Measurements from ENCODE around the gene HSD17B10. TPM values are rescaled to one million over a fixed set of nuclear protein-coding genes. Genes with fewer than 3 reads are reported as not detected.
"Not testable (repeated sequence)": the region's sequence is repeated elsewhere in the genome, so short reads cannot be mapped to it uniquely, and the experiment has no call there.

HSD17B10 gene
- total and polyA plus RNA-seq, 8 donors = 66.7 to 85.3 (median 77.4) TPM

DNA sequence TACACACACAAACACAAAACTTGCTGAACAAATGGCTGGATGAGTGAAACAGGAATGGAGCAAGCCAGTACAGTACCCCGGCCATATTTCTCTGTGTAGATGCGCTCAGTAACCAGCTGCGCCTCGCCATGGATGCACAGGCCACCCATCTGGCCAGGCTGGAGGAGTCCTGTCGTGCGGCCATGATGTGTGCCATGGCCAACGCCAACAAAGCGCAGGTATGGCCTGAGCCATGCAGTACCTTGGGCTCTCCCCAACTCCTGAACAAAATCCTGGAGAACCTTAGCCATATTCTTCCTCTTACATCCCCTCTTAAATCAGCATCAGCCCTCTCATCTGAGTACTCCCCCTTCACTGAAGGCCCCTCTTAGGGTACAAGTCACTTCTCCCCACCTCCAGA, 4.4 kb downstream of the HSD17B10 start:
- no peaks in the 10 kb centered on the region for H3K27me3 ChIP-seq
- TF ChIP-seq, protein P1, sequence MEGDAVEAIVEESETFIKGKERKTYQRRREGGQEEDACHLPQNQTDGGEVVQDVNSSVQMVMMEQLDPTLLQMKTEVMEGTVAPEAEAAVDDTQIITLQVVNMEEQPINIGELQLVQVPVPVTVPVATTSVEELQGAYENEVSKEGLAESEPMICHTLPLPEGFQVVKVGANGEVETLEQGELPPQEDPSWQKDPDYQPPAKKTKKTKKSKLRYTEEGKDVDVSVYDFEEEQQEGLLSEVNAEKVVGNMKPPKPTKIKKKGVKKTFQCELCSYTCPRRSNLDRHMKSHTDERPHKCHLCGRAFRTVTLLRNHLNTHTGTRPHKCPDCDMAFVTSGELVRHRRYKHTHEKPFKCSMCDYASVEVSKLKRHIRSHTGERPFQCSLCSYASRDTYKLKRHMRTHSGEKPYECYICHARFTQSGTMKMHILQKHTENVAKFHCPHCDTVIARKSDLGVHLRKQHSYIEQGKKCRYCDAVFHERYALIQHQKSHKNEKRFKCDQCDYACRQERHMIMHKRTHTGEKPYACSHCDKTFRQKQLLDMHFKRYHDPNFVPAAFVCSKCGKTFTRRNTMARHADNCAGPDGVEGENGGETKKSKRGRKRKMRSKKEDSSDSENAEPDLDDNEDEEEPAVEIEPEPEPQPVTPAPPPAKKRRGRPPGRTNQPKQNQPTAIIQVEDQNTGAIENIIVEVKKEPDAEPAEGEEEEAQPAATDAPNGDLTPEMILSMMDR (IDR thresholded peaks at IDR 0.05) = no peak

DNA sequence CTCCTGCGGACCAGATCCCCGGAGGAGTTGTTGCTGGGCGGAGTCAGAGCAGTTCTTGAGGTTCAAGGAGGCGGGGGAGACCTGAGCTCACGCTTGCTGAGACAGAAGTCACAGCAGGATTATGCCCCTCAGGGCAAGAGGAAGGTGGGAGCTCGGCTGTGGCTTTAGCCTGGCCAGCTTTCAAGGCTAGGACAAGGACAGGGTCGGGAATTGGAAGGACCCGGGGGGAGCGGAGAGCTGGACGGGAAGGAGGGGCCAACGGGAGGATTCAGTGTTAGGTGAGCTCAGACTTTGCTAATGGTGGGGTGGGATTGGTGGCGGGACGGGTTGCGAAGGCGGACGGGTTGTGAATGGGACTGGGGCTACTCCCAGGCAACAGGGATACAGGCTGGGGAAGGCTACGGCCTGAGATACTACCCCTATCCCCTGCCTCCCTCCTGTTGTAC, 11.3 kb downstream of the HSD17B10 start, which contains the start of gene RIBC1:
Gene RIBC1, plus strand, starts transcription at position 13 of the 446 bp plus-strand sequence. CDS start 3,404 bp downstream, outside the sequence.
- Histone ChIP-seq H3K4me1 (peaks cover 9 to 19% of the 10 kb centered on the region in 2 donors), H3K27ac (peak within 1 kb of the TSS; percentile 87 to 90), H3K4me3 (peak within 1 kb of the TSS; percentile 57 to 81), H3K27me3 (no peaks in the 10 kb centered on the region), H3K9me3 (no peaks in the 10 kb centered on the region), H3K36me3 (peaks cover 0 to under 1% of the 10 kb centered on the region in 2 donors)
- DNase-seq = no peak
- peak; percentile 27 for ATAC-seq
- TF ChIP-seq, protein P1 (IDR thresholded peaks at IDR 0.05) = no peak
- intact Hi-C loops (cut with DNase I) = no loop called here

More for the DNA sequence above, 4.4 kb downstream of the HSD17B10 start:
- H3K36me3 ChIP-seq = peaks cover 0 to 30% of the 10 kb centered on the region in 2 donors
- no peak overlapping the region for H3K4me3 ChIP-seq
- H3K4me1 ChIP-seq = peaks cover 0 to 5% of the 10 kb centered on the region in 2 donors
- no peak for ATAC-seq
- no peak overlapping the region for H3K27ac ChIP-seq
- intact Hi-C loops (cut with DNase I) = loop anchor here in 1 of 2 donors (10.0 kb wide), 1 partner anchor 115 kb away; no protein-coding TSS in a partner anchor
- no peak for DNase-seq
- no peaks in the 10 kb centered on the region for H3K9me3 ChIP-seq

DNA sequence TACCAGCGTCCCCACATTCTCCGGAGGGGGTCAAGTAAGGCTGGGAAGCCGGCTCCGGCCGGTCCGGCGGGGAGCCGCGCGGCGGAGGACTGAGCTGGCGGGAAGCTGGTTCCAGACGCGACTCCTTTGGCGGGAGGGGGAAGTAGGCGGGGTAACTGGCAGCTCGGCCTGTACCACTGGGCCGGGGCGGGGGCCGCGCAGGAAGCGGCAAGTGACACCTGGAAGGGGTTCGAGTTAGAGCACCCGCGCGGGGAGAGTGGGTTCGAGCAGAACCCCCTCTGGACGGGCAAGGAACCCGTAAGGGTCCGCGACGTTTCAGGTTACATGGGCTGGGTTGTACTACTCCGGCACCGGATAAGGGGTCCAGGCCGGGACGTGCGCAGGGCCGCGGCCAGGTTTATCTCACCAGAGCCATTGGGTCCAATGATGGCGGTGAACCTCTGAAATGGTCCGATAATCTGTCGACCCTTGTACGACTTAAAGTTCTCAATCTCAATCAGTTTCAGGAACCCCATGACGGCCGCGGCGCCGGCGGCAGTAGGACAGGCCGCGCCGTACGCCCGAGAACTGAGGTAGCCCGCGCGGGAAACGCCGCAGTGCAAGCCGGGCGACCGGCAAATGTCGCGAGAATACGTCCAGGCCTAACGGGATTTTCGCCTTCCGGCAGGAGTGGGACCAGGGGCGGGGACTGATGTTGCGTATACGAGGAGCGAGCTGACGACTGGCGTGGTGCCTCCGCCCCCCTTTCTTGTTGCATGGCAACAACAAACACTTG, 11.9 kb downstream of the HSD17B10 start, which contains the start of gene SMC1A:
Gene SMC1A, minus strand, starts transcription at position 569 of the 775 bp plus-strand sequence. Its CDS starts 54 bp downstream, at position 515.
- no peaks in the 10 kb centered on the region for H3K36me3 ChIP-seq
- DNase-seq (peak; percentile 96 to 99 (median 98)), ATAC-seq (peak; percentile 93)
- H3K4me3 ChIP-seq = peak within 1 kb of the TSS; percentile 57 to 81
- peaks cover 9 to 19% of the 10 kb centered on the region in 2 donors for H3K4me1 ChIP-seq
- no peaks in the 10 kb centered on the region for H3K27me3 ChIP-seq
- H3K9me3 ChIP-seq = no peaks in the 10 kb centered on the region
- H3K27ac ChIP-seq = peak within 1 kb of the TSS; percentile 87 to 90
- intact Hi-C loops (cut with DNase I) = no loop called here
- TF ChIP-seq, protein P1 (IDR thresholded peaks at IDR 0.05) = no peak

DNA sequence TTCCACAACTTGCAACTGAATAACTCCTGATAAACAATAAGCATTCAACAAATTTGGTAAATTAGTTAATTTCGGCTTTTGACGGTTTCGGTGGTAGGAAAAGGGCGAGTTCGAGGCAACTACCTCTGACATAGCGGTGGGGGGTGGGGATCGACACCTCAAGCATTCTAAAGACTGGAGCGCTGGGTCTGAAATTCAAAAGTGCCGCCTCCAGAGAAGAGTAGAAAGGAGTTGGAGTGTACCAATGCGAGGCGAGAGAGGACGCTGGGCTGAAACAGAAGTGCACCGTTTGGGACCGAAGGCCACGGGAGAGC, 12.4 kb downstream of the HSD17B10 start:
- intact Hi-C loops (cut with DNase I) = no loop called here
- Histone ChIP-seq H3K27me3 (no peaks in the 10 kb centered on the region), H3K36me3 (no peaks in the 10 kb centered on the region), H3K4me1 (peaks cover 9 to 19% of the 10 kb centered on the region in 2 donors), H3K9me3 (no peaks in the 10 kb centered on the region), H3K27ac (peak overlapping the region; percentile 87 to 90), H3K4me3 (peak overlapping the region; percentile 57 to 81)
- TF ChIP-seq, protein P1 (IDR thresholded peaks at IDR 0.05) = no peak
- DNase-seq (no peak), ATAC-seq (peak; percentile 41)

DNA sequence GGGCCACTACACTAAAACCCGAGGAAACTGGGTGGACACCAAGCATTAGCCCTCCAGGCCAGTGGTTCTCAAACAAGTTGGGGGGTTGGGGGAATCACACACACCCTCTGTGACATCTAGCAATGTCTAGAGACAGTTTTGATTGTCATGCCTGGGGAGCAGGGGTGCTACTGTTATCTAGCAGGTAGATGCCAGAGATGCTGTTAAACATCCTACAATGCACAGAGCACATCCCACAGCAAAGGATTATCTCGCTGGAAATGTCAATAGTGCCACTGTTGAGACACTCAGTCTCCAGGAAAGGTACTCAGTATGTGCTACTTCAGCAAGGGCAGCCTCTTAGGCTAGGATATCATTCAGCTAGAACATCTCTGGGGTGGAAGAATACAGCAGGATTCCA, 13.0 kb downstream of the HSD17B10 start:
- DNase-seq (no peak), ATAC-seq (no peak)
- Histone ChIP-seq H3K36me3 (no peaks in the 10 kb centered on the region), H3K27ac (no peak overlapping the region), H3K4me1 (peaks cover 9 to 19% of the 10 kb centered on the region in 2 donors), H3K9me3 (no peaks in the 10 kb centered on the region), H3K27me3 (no peaks in the 10 kb centered on the region), H3K4me3 (peak overlapping the region; percentile 57 to 81)
- TF ChIP-seq, protein P1 (IDR thresholded peaks at IDR 0.05) = no peak
- intact Hi-C loops (cut with DNase I) = no loop called here

DNA sequence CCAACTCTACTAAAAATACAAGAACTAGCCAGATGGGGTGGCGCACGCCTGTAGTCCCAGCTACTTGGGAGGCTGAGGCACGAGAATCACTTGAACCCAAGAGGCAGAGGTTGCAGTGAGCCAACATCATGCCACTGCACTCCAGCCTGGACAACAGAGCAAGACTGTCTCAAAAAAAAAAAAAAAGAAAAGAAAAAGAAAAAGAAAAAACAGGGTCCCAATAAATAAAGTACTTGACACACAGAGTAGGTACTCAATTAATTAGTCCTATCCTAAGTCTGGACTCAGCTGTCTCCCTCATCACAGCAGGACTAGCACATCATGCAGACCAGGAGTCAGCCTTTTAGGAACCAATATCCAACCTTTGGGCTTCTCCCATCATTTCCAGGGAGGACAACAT, 13.8 kb downstream of the HSD17B10 start:
- H3K27me3 ChIP-seq; H3K36me3 ChIP-seq; H3K27ac ChIP-seq; H3K9me3 ChIP-seq; H3K4me3 ChIP-seq; intact Hi-C loops (cut with DNase I); DNase-seq; ATAC-seq: not testable (repeated sequence)
- H3K4me1 ChIP-seq = peaks cover 9 to 19% of the 10 kb centered on the region in 2 donors

All from left lung (tissue), 10 donors.